Mesenchymal stem cell (in vitro differentiated cells and primary cell): ENCODE measurements around the gene SNTG2.

Source experiments
- DNase-seq: peaks from one replicate; pipeline ENCODE4 v3.0.0-alpha.2; 2013
- H2AFZ ChIP-seq: one replicate; pipeline ENCODE4 v1.6.1; 2013; ENCODE audit warnings: low read depth, mild to moderate bottlenecking, control low read depth, inconsistent platforms, low read length, moderate library complexity
- H2AK5ac ChIP-seq: 2 replicates; pipeline ENCODE4 v1.6.1; 2013; ENCODE audit warnings: low read length, moderate library complexity, mild to moderate bottlenecking, inconsistent platforms; ENCODE audit not compliant: severe bottlenecking
- H2BK120ac ChIP-seq: one replicate; pipeline ENCODE4 v1.6.1; 2013; ENCODE audit warnings: low read depth, mild to moderate bottlenecking, inconsistent platforms, low read length, moderate library complexity
- H2BK12ac ChIP-seq, 2 experiments: one replicate each; pipeline ENCODE4 v1.6.1; 2013; ENCODE audit warnings: inconsistent platforms in 2 of 2, low read length in 2 of 2, mild to moderate bottlenecking in 2 of 2, moderate library complexity in 2 of 2, control low read depth in 1 of 2
- H2BK15ac ChIP-seq: one replicate; pipeline ENCODE4 v1.6.1; 2013; ENCODE audit warnings: mild to moderate bottlenecking, low read depth, inconsistent platforms; ENCODE audit not compliant: poor library complexity, severe bottlenecking
- H2BK5ac ChIP-seq: 2 replicates; pipeline ENCODE4 v1.6.1; 2013; ENCODE audit warnings: low read depth, mild to moderate bottlenecking, low read length, control low read depth, inconsistent platforms; ENCODE audit not compliant: poor library complexity, severe bottlenecking
- H3K14ac ChIP-seq, 2 experiments: one replicate each; pipeline ENCODE4 v1.6.1; 2013; ENCODE audit warnings: inconsistent platforms in 2 of 2, low read length in 2 of 2, control low read depth in 1 of 2, mild to moderate bottlenecking in 1 of 2, moderate library complexity in 1 of 2
- H3K18ac ChIP-seq, 2 experiments: one replicate each; pipeline ENCODE4 v1.6.1; 2013; ENCODE audit warnings: inconsistent platforms in 2 of 2, low read length in 2 of 2, control low read depth in 1 of 2, low read depth in 1 of 2, mild to moderate bottlenecking in 1 of 2
- H3K23ac ChIP-seq, 2 experiments: one replicate each; pipeline ENCODE4 v1.6.1; 2013; ENCODE audit warnings: inconsistent platforms in 2 of 2, low read length in 2 of 2, mild to moderate bottlenecking in 2 of 2, moderate library complexity in 2 of 2, control low read depth in 1 of 2
- H3K27ac ChIP-seq: 2 replicates; pipeline ENCODE4 v1.5.1; 2013; ENCODE audit warnings: mild to moderate bottlenecking, moderate library complexity, low read length, control low read depth, inconsistent platforms; ENCODE audit not compliant: poor library complexity, severe bottlenecking
- H3K27me3 ChIP-seq, 2 experiments: 2 replicates each; pipeline versions ENCODE4 v1.6.1 to v1.7.0; 2013; ENCODE audit warnings: low read length in 2 of 2, mild to moderate bottlenecking in 2 of 2, moderate library complexity in 2 of 2, control low read depth in 1 of 2, inconsistent platforms in 1 of 2; ENCODE audit not compliant: control insufficient read depth in 1 of 2, insufficient read depth in 1 of 2
- H3K36me3 ChIP-seq, 2 experiments: 2 replicates each; pipeline versions ENCODE4 v1.6.1 to v1.7.0; 2013; ENCODE audit warnings: low read length in 2 of 2, control low read depth in 1 of 2, inconsistent platforms in 1 of 2, low read depth in 1 of 2, mild to moderate bottlenecking in 1 of 2; ENCODE audit not compliant: insufficient read depth in 2 of 2, control insufficient read depth in 1 of 2
- H3K4ac ChIP-seq, 2 experiments: one replicate each; pipeline ENCODE4 v1.6.1; 2013; ENCODE audit warnings: inconsistent platforms in 2 of 2, low read length in 2 of 2, mild to moderate bottlenecking in 2 of 2, moderate library complexity in 2 of 2, control low read depth in 1 of 2, low read depth in 1 of 2
- H3K4me1 ChIP-seq: 2 replicates; pipeline ENCODE4 v1.6.1; 2013; ENCODE audit warnings: low read depth, low read length, control low read depth; ENCODE audit not compliant: control insufficient read depth, insufficient read depth
- H3K4me2 ChIP-seq: 2 replicates; pipeline ENCODE4 v1.6.1; 2013; ENCODE audit warnings: low read length, mild to moderate bottlenecking, inconsistent platforms; ENCODE audit not compliant: poor library complexity, severe bottlenecking
- H3K4me3 ChIP-seq, 2 experiments: 2 replicates each; pipeline versions ENCODE4 v1.5.1 to v1.7.0; 2013; ENCODE audit warnings: low read length in 2 of 2, mild to moderate bottlenecking in 2 of 2, control low read depth in 1 of 2, low read depth in 1 of 2; ENCODE audit not compliant: insufficient read depth in 1 of 2
- H3K79me1 ChIP-seq: replicated peaks from 2 replicates; pipeline ENCODE4 v1.6.1; 2013; ENCODE audit warnings: mild to moderate bottlenecking, control low read depth, low read length, inconsistent platforms; ENCODE audit not compliant: poor library complexity, severe bottlenecking
- H3K9ac ChIP-seq: 2 replicates; pipeline ENCODE4 v1.7.0; 2013; ENCODE audit warnings: mild to moderate bottlenecking, low read length, moderate library complexity
- H3K9me3 ChIP-seq: 2 replicates; pipeline ENCODE4 v1.7.0; 2013; ENCODE audit warnings: mild to moderate bottlenecking, low read length; ENCODE audit not compliant: control insufficient read depth
- H4K8ac ChIP-seq: one replicate; pipeline ENCODE4 v1.6.1; 2013; ENCODE audit warnings: inconsistent platforms, mild to moderate bottlenecking, low read length, moderate library complexity
- H4K91ac ChIP-seq: one replicate; pipeline ENCODE4 v1.6.1; 2013; ENCODE audit warnings: mild to moderate bottlenecking, low read length, inconsistent platforms
- WGBS: methylation state at CpG from one replicate; pipeline ENCODE4 v1.1.7; 2013; ENCODE audit warnings: mixed read lengths; 5-methylcytosine and 5-hydroxymethylcytosine counted together

Gene SNTG2

GRCh38 chr2:1045109-1045508 lies 94.5 kb downstream of the SNTG2 start:
- Histone ChIP-seq H2BK120ac (no peak overlapping the region), H3K27me3 (no peaks in the 10 kb centered on the region), H3K36me3 (no peaks in the 10 kb centered on the region), H2AFZ (no peak overlapping the region), H3K9ac (no peak overlapping the region), H2BK12ac (no peak overlapping the region), H4K91ac (no peak overlapping the region), H3K18ac (no peak overlapping the region), H3K9me3 (no peaks in the 10 kb centered on the region), H2AK5ac (no peak overlapping the region), H2BK5ac (no peak overlapping the region), H3K23ac (no peak overlapping the region), H3K79me1 (no peaks in the 10 kb centered on the region), H3K14ac (no peak overlapping the region), H2BK15ac (no peak overlapping the region), H3K4me3 (no peak overlapping the region), H3K4ac (no peak overlapping the region), H4K8ac (no peak overlapping the region), H3K4me2 (no peak overlapping the region), H3K27ac (no peak overlapping the region), H3K4me1 (peaks cover 2% of the 10 kb centered on the region)
- no peak for DNase-seq
- 80% methylated on average over 1 of the region's 1 CpG for WGBS

GRCh38 chr2:1046067-1046466 lies 95.4 kb downstream of the SNTG2 start:
- no peak overlapping the region for H3K4me2 ChIP-seq
- no peak overlapping the region for H3K27ac ChIP-seq
- H3K4ac ChIP-seq: no peak overlapping the region
- DNase-seq: no peak
- no peak overlapping the region for H3K4me3 ChIP-seq
- H3K9ac ChIP-seq: no peak overlapping the region
- no peak overlapping the region for H3K18ac ChIP-seq
- H3K4me1 ChIP-seq: peaks cover 2% of the 10 kb centered on the region
- H3K27me3 ChIP-seq: no peaks in the 10 kb centered on the region
- H2BK5ac ChIP-seq: no peak overlapping the region
- WGBS: 75% methylated on average over 3 of the region's 4 CpGs
- no peaks in the 10 kb centered on the region for H3K36me3 ChIP-seq
- H2BK12ac ChIP-seq: no peak overlapping the region
- no peak overlapping the region for H4K8ac ChIP-seq
- H2BK15ac ChIP-seq: no peak overlapping the region
- H2AK5ac ChIP-seq: no peak overlapping the region
- H2AFZ ChIP-seq: no peak overlapping the region
- no peak overlapping the region for H2BK120ac ChIP-seq
- H3K9me3 ChIP-seq: no peaks in the 10 kb centered on the region
- H4K91ac ChIP-seq: no peak overlapping the region
- no peak overlapping the region for H3K14ac ChIP-seq
- H3K23ac ChIP-seq: no peak overlapping the region
- no peaks in the 10 kb centered on the region for H3K79me1 ChIP-seq

DNA sequence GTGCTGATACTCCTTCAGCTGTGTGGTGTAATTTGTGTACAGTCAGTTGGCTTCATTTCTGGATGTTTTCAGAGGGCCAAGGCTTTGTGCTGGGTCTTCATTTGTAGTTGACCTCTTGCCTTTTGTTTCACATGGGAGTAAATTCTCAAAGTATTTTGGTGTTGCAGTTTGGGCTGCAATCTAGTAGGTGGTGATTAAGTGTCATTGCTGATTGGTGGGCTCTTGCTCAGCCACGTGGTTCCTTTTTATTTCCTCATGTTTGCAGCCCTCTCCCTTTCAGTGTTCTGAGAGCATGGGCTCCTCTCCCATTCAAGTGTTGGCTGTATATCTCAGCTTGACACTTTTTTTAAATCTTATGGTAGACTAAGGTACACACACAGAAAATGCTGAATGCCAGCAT lies 96.8 kb downstream of the SNTG2 start:
- no peak overlapping the region for H3K14ac ChIP-seq
- H4K8ac ChIP-seq: no peak overlapping the region
- no peak overlapping the region for H3K4ac ChIP-seq
- H2BK12ac ChIP-seq: no peak overlapping the region
- H3K27me3 ChIP-seq: no peaks in the 10 kb centered on the region
- no peak overlapping the region for H2BK120ac ChIP-seq
- H3K4me1 ChIP-seq: peaks cover 2% of the 10 kb centered on the region
- no peak overlapping the region for H3K4me2 ChIP-seq
- H2AFZ ChIP-seq: no peak overlapping the region
- no peak overlapping the region for H4K91ac ChIP-seq
- DNase-seq: no peak
- H2BK5ac ChIP-seq: no peak overlapping the region
- H2BK15ac ChIP-seq: no peak overlapping the region
- H3K9me3 ChIP-seq: no peaks in the 10 kb centered on the region
- no peak overlapping the region for H3K9ac ChIP-seq
- no peak overlapping the region for H3K18ac ChIP-seq
- no peak overlapping the region for H2AK5ac ChIP-seq
- no peaks in the 10 kb centered on the region for H3K36me3 ChIP-seq
- no peak overlapping the region for H3K27ac ChIP-seq
- H3K4me3 ChIP-seq: no peak overlapping the region
- no peaks in the 10 kb centered on the region for H3K79me1 ChIP-seq
- 17% methylated on average over 1 of the region's 1 CpG for WGBS
- H3K23ac ChIP-seq: no peak overlapping the region

GRCh38 chr2:1049691-1050090 lies 99.0 kb downstream of the SNTG2 start:
- DNase-seq: no peak
- no peak overlapping the region for H2BK12ac ChIP-seq

More at GRCh38 chr2:1049691-1050090, 99.0 kb downstream of the SNTG2 start:
- WGBS: 73% methylated on average over 1 of the region's 2 CpGs
- Histone ChIP-seq H3K14ac (no peak overlapping the region), H3K9ac (no peak overlapping the region), H2BK15ac (no peak overlapping the region), H4K8ac (no peak overlapping the region), H3K4me3 (no peak overlapping the region), H3K79me1 (no peaks in the 10 kb centered on the region), H2AFZ (no peak overlapping the region), H3K23ac (no peak overlapping the region), H2AK5ac (no peak overlapping the region), H4K91ac (no peak overlapping the region), H3K27me3 (no peaks in the 10 kb centered on the region), H3K18ac (no peak overlapping the region), H3K4me1 (peaks cover 9% of the 10 kb centered on the region), H3K36me3 (no peaks in the 10 kb centered on the region), H3K9me3 (no peaks in the 10 kb centered on the region), H3K4me2 (no peak overlapping the region), H3K27ac (no peak overlapping the region), H2BK5ac (no peak overlapping the region), H2BK120ac (no peak overlapping the region), H3K4ac (no peak overlapping the region)
